GM23338 (cell line): ENCODE measurements around the gene SNX7. TPM values are rescaled to one million over a fixed set of nuclear protein-coding genes. Genes with fewer than 3 reads are reported as not detected.

Source experiments
- ATAC-seq: fragments of 200-7000 bp; cut with Tn5 transposase; 3 replicates; pipeline ENCODE4 v1.9.1; 2020
- DNase-seq: peaks from one replicate; pipeline ENCODE4 v3.0.0-alpha.2; 2015; ENCODE audit warnings: low spot score
- H2AFZ ChIP-seq: fragments of 200-600 bp; sonication (generic); 2 replicates; pipeline ENCODE4 v1.8.0; 2016; ENCODE audit warnings: antibody characterized with exemption, mild to moderate bottlenecking, moderate library complexity
- H3F3A ChIP-seq: fragments of 200-600 bp; sonication (generic); replicated peaks from 2 replicates; pipeline ENCODE4 v1.8.0; 2017; ENCODE audit warnings: antibody characterized with exemption, mixed run types, low read depth
- H3K27ac ChIP-seq: fragments of 200-600 bp; sonication (generic); 2 replicates; pipeline ENCODE4 v1.6.1; 2016; ENCODE audit warnings: low read depth
- H3K27me3 ChIP-seq: fragments of 200-600 bp; sonication (generic); 2 replicates; pipeline ENCODE4 v1.8.0; 2016; ENCODE audit warnings: mild to moderate bottlenecking, mixed run types, moderate library complexity; ENCODE audit not compliant: insufficient read depth
- H3K36me3 ChIP-seq: fragments of 200-600 bp; sonication (generic); 2 replicates; pipeline ENCODE4 v1.8.0; 2016; ENCODE audit warnings: mild to moderate bottlenecking; ENCODE audit not compliant: insufficient read depth
- H3K4me1 ChIP-seq: fragments of 200-600 bp; sonication (generic); 2 replicates; pipeline ENCODE4 v1.8.0; 2016; ENCODE audit warnings: mild to moderate bottlenecking, moderate library complexity; ENCODE audit not compliant: insufficient read depth
- H3K4me2 ChIP-seq: fragments of 200-600 bp; sonication (generic); 2 replicates; pipeline ENCODE4 v1.7.1; 2017; ENCODE audit warnings: mixed run types
- H3K4me3 ChIP-seq: fragments of 200-600 bp; sonication (generic); 2 replicates; pipeline ENCODE4 v1.6.1; 2016; ENCODE audit warnings: mixed run types
- H3K79me2 ChIP-seq: fragments of 200-600 bp; sonication (generic); replicated peaks from 2 replicates; pipeline ENCODE4 v1.8.0; 2017; ENCODE audit warnings: mild to moderate bottlenecking; ENCODE audit not compliant: insufficient read depth
- H3K9me2 ChIP-seq: fragments of 200-600 bp; sonication (generic); 2 replicates; pipeline ENCODE4 v1.8.0; 2017; ENCODE audit not compliant: insufficient read depth
- H4K20me1 ChIP-seq: fragments of 200-600 bp; sonication (generic); replicated peaks from 2 replicates; pipeline ENCODE4 v1.8.0; 2017; ENCODE audit warnings: mild to moderate bottlenecking; ENCODE audit not compliant: insufficient read depth
- H3K27ac Mint-ChIP-seq: 2 replicates; pipeline ENCODE4 v1.8.0; 2020; ENCODE audit warnings: inconsistent platforms, mild to moderate bottlenecking, moderate library complexity, mixed read lengths
- H3K27me3 Mint-ChIP-seq: 3 replicates; pipeline ENCODE4 v1.8.0; 2022; ENCODE audit warnings: low read depth, mild to moderate bottlenecking, moderate library complexity, mixed read lengths, inconsistent platforms; ENCODE audit not compliant: insufficient read depth, poor library complexity
- H3K36me3 Mint-ChIP-seq: 3 replicates; pipeline ENCODE4 v1.8.0; 2021; ENCODE audit warnings: low read depth, mild to moderate bottlenecking, inconsistent platforms, moderate library complexity, mixed read lengths
- H3K4me1 Mint-ChIP-seq: 3 replicates; pipeline ENCODE4 v1.8.0; 2020; ENCODE audit warnings: mild to moderate bottlenecking, inconsistent platforms, mixed read lengths
- H3K4me3 Mint-ChIP-seq: 3 replicates; pipeline ENCODE4 v1.8.0; 2021; ENCODE audit warnings: moderate library complexity, mild to moderate bottlenecking, inconsistent platforms, mixed read lengths
- H3K9me3 Mint-ChIP-seq: 3 replicates; pipeline ENCODE4 v1.8.0; 2020; ENCODE audit warnings: moderate library complexity, mild to moderate bottlenecking, inconsistent platforms, mixed read lengths
- CREB1 ChIP-seq: fragments of 250-450 bp; sonication (Bioruptor Pico); IDR thresholded peaks from 2 replicates; pipeline ENCODE4 v1.5.0; 2020; ENCODE audit warnings: low read depth, mild to moderate bottlenecking, moderate library complexity
- EZH2 ChIP-seq: fragments of 200-600 bp; sonication (generic); IDR thresholded peaks from one replicate; pipeline ENCODE4 v1.8.0; 2017; ENCODE audit warnings: antibody characterized with exemption, mild to moderate bottlenecking, low read depth; ENCODE audit not compliant: unreplicated experiment
- EZH2phosphoT487 ChIP-seq: fragments of 200-600 bp; sonication (generic); IDR thresholded peaks from one replicate; pipeline ENCODE4 v1.8.1; 2018; ENCODE audit warnings: antibody characterized with exemption; ENCODE audit not compliant: unreplicated experiment
- JUNB ChIP-seq: IDR thresholded peaks from one replicate; pipeline ENCODE4 v1.6.1; 2016; ENCODE audit warnings: antibody characterized with exemption; ENCODE audit not compliant: unreplicated experiment
- NANOG ChIP-seq: IDR thresholded peaks from 2 replicates; pipeline ENCODE4 v1.6.1; 2016; ENCODE audit warnings: antibody characterized with exemption, borderline replicate concordance
- POLR2AphosphoS5 ChIP-seq: IDR thresholded peaks from 2 replicates; pipeline ENCODE4 v1.6.1; 2016; ENCODE audit warnings: antibody characterized with exemption, low read depth
- STAT1 ChIP-seq: IDR thresholded peaks from one replicate; pipeline ENCODE4 v1.6.1; 2016; ENCODE audit warnings: antibody characterized with exemption; ENCODE audit not compliant: unreplicated experiment
- ZNF114 ChIP-seq: fragments of 250-450 bp; sonication (Bioruptor Pico); IDR thresholded peaks from 2 replicates; pipeline ENCODE4 v1.5.0; 2020; ENCODE audit warnings: mild to moderate bottlenecking, moderate library complexity
- ZNF331 ChIP-seq: fragments of 250-450 bp; sonication (Bioruptor Pico); IDR thresholded peaks from 2 replicates; pipeline ENCODE4 v1.5.0; 2020; ENCODE audit warnings: low read depth, mild to moderate bottlenecking, moderate library complexity
- ZNF462 ChIP-seq: fragments of 250-450 bp; sonication (Bioruptor Pico); IDR thresholded peaks from 2 replicates; pipeline ENCODE4 v1.5.0; 2020; ENCODE audit warnings: mild to moderate bottlenecking, moderate library complexity
- polyA plus RNA-seq: library from polyadenylated mRNA; unstranded; fragments of >200 nt; fragmentation: Nextera tagmentation; extraction: Ambion mirVana; gene quantifications from 2 replicates; pipeline ENCODE4 v1.2.1, GENCODE V29; 2016
- total RNA-seq: library from RNA; depleted of rRNA; stranded (reverse); fragments of >200 nt; shearing (Covaris generic); gene quantifications from 2 replicates; pipeline ENCODE4 v1.2.3, GENCODE V29; 2014
- TF ChIP-seq, protein P1 (sequence below), 2 experiments: fragments of 200-600 bp in 1 of 2; sonication (generic) in 1 of 2; conservative IDR thresholded peaks; 2 replicates each; pipeline versions ENCODE4 v1.5.1 to v1.6.1; 2016 to 2017; ENCODE audit warnings: antibody characterized with exemption in 2 of 2, low read depth in 2 of 2, mild to moderate bottlenecking in 2 of 2, moderate library complexity in 1 of 2
- TF ChIP-seq, protein P2 (sequence below): IDR thresholded peaks from one replicate; pipeline ENCODE4 v1.6.1; 2018; ENCODE audit warnings: antibody characterized with exemption; ENCODE audit not compliant: unreplicated experiment
- TF ChIP-seq, protein P3 (sequence below): IDR thresholded peaks from 2 replicates; pipeline ENCODE4 v1.6.1; 2016; ENCODE audit warnings: antibody characterized with exemption

SNX7 gene
- total and polyA plus RNA-seq, 2 experiments from 2014 or later, result 20.4 to 23.0 TPM

GRCh38 chr1:98660940-98661543 lies 479 bp upstream of the SNX7 start (continued):
- TF ChIP-seq, protein P1, sequence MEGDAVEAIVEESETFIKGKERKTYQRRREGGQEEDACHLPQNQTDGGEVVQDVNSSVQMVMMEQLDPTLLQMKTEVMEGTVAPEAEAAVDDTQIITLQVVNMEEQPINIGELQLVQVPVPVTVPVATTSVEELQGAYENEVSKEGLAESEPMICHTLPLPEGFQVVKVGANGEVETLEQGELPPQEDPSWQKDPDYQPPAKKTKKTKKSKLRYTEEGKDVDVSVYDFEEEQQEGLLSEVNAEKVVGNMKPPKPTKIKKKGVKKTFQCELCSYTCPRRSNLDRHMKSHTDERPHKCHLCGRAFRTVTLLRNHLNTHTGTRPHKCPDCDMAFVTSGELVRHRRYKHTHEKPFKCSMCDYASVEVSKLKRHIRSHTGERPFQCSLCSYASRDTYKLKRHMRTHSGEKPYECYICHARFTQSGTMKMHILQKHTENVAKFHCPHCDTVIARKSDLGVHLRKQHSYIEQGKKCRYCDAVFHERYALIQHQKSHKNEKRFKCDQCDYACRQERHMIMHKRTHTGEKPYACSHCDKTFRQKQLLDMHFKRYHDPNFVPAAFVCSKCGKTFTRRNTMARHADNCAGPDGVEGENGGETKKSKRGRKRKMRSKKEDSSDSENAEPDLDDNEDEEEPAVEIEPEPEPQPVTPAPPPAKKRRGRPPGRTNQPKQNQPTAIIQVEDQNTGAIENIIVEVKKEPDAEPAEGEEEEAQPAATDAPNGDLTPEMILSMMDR (conservative IDR thresholded peaks at IDR 0.05; ENCODE audit: low read depth in 2 of 2), result no peak

- H3K9me3 Mint-ChIP-seq, result 0 out of 3 replicates have a peak, but pooled peaks cover 2% of the 10 kb centered on the region
- no peaks in the 10 kb centered on the region for H3K36me3 Mint-ChIP-seq
- peak overlapping the region; percentile 85; the same call in 1 of the 2 replicates for H3K27ac Mint-ChIP-seq
- Histone ChIP-seq H3K27ac (peak overlapping the region; percentile 78; the same call in 1 of the 2 replicates), H3K36me3 (no peaks in the 10 kb centered on the region), H3F3A (no peaks in the 10 kb centered on the region), H3K9me2 (no peaks in the 10 kb centered on the region), H2AFZ (peak overlapping the region; percentile 100), H3K4me2 (peak overlapping the region; percentile 100), H3K27me3 (no peaks in the 10 kb centered on the region; the same call in 1 of the 2 replicates), H3K79me2 (peaks cover 22% of the 10 kb centered on the region), H3K4me3 (peak overlapping the region; percentile 98), H3K4me1 (peaks cover 12% of the 10 kb centered on the region), H4K20me1 (no peaks in the 10 kb centered on the region)
- peak; percentile 5 for ATAC-seq
- H3K4me3 Mint-ChIP-seq, result peak overlapping the region; percentile 98
- peaks cover 18% of the 10 kb centered on the region for H3K4me1 Mint-ChIP-seq
- DNase-seq, result no peak
- peaks cover 3% of the 10 kb centered on the region for H3K27me3 Mint-ChIP-seq
- TF ChIP-seq POLR2AphosphoS5 (no peak), ZNF114 (CRISPR knock-in tag) (no peak), JUNB (no peak), NANOG (no peak), STAT1 (no peak), EZH2 (no peak), ZNF462 (no peak), EZH2phosphoT487 (no peak), ZNF331 (no peak), CREB1 (CRISPR knock-in tag) (no peak)
- TF ChIP-seq, protein P2, sequence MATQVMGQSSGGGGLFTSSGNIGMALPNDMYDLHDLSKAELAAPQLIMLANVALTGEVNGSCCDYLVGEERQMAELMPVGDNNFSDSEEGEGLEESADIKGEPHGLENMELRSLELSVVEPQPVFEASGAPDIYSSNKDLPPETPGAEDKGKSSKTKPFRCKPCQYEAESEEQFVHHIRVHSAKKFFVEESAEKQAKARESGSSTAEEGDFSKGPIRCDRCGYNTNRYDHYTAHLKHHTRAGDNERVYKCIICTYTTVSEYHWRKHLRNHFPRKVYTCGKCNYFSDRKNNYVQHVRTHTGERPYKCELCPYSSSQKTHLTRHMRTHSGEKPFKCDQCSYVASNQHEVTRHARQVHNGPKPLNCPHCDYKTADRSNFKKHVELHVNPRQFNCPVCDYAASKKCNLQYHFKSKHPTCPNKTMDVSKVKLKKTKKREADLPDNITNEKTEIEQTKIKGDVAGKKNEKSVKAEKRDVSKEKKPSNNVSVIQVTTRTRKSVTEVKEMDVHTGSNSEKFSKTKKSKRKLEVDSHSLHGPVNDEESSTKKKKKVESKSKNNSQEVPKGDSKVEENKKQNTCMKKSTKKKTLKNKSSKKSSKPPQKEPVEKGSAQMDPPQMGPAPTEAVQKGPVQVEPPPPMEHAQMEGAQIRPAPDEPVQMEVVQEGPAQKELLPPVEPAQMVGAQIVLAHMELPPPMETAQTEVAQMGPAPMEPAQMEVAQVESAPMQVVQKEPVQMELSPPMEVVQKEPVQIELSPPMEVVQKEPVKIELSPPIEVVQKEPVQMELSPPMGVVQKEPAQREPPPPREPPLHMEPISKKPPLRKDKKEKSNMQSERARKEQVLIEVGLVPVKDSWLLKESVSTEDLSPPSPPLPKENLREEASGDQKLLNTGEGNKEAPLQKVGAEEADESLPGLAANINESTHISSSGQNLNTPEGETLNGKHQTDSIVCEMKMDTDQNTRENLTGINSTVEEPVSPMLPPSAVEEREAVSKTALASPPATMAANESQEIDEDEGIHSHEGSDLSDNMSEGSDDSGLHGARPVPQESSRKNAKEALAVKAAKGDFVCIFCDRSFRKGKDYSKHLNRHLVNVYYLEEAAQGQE, result no peak
- TF ChIP-seq, protein P3, sequence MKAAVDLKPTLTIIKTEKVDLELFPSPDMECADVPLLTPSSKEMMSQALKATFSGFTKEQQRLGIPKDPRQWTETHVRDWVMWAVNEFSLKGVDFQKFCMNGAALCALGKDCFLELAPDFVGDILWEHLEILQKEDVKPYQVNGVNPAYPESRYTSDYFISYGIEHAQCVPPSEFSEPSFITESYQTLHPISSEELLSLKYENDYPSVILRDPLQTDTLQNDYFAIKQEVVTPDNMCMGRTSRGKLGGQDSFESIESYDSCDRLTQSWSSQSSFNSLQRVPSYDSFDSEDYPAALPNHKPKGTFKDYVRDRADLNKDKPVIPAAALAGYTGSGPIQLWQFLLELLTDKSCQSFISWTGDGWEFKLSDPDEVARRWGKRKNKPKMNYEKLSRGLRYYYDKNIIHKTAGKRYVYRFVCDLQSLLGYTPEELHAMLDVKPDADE, result no peak
These were observed 792 bp downstream of the SNX7 start for GRCh38 chr1:98662356-98662670.
